ENCODE data around the gene FAM53A.

DNA sequence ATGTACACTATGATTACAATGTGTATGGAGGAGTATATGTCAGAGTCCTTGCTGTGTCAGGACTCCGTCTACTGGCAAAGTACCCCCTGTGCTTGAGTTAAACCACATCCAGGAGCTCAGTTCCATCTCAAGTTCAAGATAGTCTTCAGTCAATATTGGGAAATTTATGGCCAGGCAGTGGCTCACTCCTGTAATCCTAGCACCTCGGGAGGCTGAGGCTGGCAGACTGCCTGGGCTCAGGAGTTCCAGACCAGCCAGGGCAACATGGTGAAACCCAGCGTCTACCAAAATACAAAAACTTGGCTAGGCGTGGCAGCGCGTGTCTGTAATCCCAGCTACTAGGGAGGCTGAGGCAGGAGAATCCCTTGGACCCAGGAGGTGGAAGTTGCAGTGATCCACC, 22.2 kb upstream of the FAM53A start:
- no peak for TF ChIP-seq POLR2A (IDR thresholded peaks at IDR 0.05)
- TF ChIP-seq, protein P1, sequence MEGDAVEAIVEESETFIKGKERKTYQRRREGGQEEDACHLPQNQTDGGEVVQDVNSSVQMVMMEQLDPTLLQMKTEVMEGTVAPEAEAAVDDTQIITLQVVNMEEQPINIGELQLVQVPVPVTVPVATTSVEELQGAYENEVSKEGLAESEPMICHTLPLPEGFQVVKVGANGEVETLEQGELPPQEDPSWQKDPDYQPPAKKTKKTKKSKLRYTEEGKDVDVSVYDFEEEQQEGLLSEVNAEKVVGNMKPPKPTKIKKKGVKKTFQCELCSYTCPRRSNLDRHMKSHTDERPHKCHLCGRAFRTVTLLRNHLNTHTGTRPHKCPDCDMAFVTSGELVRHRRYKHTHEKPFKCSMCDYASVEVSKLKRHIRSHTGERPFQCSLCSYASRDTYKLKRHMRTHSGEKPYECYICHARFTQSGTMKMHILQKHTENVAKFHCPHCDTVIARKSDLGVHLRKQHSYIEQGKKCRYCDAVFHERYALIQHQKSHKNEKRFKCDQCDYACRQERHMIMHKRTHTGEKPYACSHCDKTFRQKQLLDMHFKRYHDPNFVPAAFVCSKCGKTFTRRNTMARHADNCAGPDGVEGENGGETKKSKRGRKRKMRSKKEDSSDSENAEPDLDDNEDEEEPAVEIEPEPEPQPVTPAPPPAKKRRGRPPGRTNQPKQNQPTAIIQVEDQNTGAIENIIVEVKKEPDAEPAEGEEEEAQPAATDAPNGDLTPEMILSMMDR (IDR thresholded peaks at IDR 0.05), result no peak
